Left renal pelvis (tissue), 4 donors: Measurements from ENCODE around the gene AADACL3. TPM values are rescaled to one million over a fixed set of nuclear protein-coding genes. Genes with fewer than 3 reads are reported as not detected.
"Not testable (repeated sequence)": the region's sequence is repeated elsewhere in the genome, so short reads cannot be mapped to it uniquely, and the experiment has no call there.

Experiments used
- DNase-seq, 4 donors: peaks; one replicate each; pipeline ENCODE4 v3.0.0-alpha.2; 2013; ENCODE audit warnings: low read depth in 4 of 4, low spot score in 3 of 4
- polyA plus RNA-seq, 4 donors: library from polyadenylated mRNA; unstranded; fragments of 120-200 nt; gene quantifications; one replicate each; pipeline ENCODE4 v1.2.1, GENCODE V29; 2013; ENCODE audit not compliant: insufficient read length in 4 of 4

Gene AADACL3
- not detected for polyA plus RNA-seq

GRCh38 chr1:12715896-12716437, at the start of gene AADACL3:
AADACL3 (plus strand) TSS chr1:12716110; CDS start chr1:12716177, 67 bp downstream.
- DNase-seq, result no peak

GRCh38 chr1:12666141-12666735, 49.7 kb upstream of the AADACL3 start:
- DNase-seq, result no peak

GRCh38 chr1:12669529-12670068, 46.3 kb upstream of the AADACL3 start:
- no peak for DNase-seq

- no peak for DNase-seq
These were observed 41.6 kb upstream of the AADACL3 start for GRCh38 chr1:12674358-12674757.

GRCh38 chr1:12676122-12676521, 39.8 kb upstream of the AADACL3 start:
- DNase-seq, result not testable (repeated sequence)

- DNase-seq, result no peak
These were observed 38.3 kb upstream of the AADACL3 start for GRCh38 chr1:12677565-12677964.

- no peak for DNase-seq
These were observed 37.6 kb upstream of the AADACL3 start for GRCh38 chr1:12678350-12678749.

- DNase-seq, result no peak
These were observed 37.1 kb upstream of the AADACL3 start for GRCh38 chr1:12678820-12679219.

GRCh38 chr1:12690156-12690555, 25.8 kb upstream of the AADACL3 start:
- DNase-seq, result no peak

- no peak for DNase-seq
These were observed 22.7 kb upstream of the AADACL3 start for GRCh38 chr1:12692967-12693782.

- DNase-seq, result no peak
These were observed 19.3 kb upstream of the AADACL3 start for GRCh38 chr1:12696658-12697057.

GRCh38 chr1:12697397-12697796, 18.5 kb upstream of the AADACL3 start:
- no peak for DNase-seq

- no peak for DNase-seq
These were observed 12.0 kb upstream of the AADACL3 start for GRCh38 chr1:12703821-12704451.

GRCh38 chr1:12706061-12706460, 9.8 kb upstream of the AADACL3 start:
- no peak for DNase-seq

GRCh38 chr1:12708396-12709090, 7.4 kb upstream of the AADACL3 start:
- no peak for DNase-seq

GRCh38 chr1:12709091-12709491, 6.8 kb upstream of the AADACL3 start:
- DNase-seq, result no peak

GRCh38 chr1:12709696-12710095, 6.2 kb upstream of the AADACL3 start:
- no peak for DNase-seq

GRCh38 chr1:12711536-12711935, 4.4 kb upstream of the AADACL3 start:
- no peak for DNase-seq

GRCh38 chr1:12712076-12712475, 3.8 kb upstream of the AADACL3 start:
- no peak for DNase-seq

GRCh38 chr1:12712929-12713328, 3.0 kb upstream of the AADACL3 start:
- no peak for DNase-seq

- DNase-seq, result not testable (repeated sequence)
These were observed 2.3 kb upstream of the AADACL3 start for GRCh38 chr1:12713651-12714050.
